Epidermal melanocyte (primary cell): ENCODE results near the gene SERHL2.
A peak's percentile ranks its signal among the peaks of the same experiment; 100 is the strongest.
"Not testable (repeated sequence)": the region's sequence is repeated elsewhere in the genome, so short reads cannot be mapped to it uniquely, and the experiment has no call there.

Experiments
- DNase-seq: peaks from one replicate; pipeline ENCODE4 v3.0.0; 2011; ENCODE audit warnings: low spot score; ENCODE audit not compliant: insufficient read length

SERHL2 gene

DNA sequence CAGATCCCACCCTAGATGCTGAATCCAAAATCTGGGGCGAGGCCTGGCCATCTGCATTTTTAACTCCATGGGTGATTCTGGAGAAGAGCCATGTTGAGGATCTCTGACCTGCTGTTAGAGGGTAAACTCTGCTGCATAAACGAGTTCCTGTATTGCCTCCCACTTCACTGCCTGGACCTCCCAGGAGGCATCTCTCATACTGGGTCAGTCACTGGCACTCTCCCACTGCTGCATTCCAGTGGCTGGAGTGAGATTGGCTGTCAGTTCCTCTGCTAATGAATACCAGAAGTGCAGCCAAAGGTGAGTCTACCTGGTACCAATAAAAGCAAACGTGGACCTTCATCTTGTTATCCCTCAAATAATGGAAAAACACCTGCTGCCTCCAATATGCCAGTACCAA, 50.6 kb downstream of the SERHL2 start:
- DNase-seq: no peak

DNA sequence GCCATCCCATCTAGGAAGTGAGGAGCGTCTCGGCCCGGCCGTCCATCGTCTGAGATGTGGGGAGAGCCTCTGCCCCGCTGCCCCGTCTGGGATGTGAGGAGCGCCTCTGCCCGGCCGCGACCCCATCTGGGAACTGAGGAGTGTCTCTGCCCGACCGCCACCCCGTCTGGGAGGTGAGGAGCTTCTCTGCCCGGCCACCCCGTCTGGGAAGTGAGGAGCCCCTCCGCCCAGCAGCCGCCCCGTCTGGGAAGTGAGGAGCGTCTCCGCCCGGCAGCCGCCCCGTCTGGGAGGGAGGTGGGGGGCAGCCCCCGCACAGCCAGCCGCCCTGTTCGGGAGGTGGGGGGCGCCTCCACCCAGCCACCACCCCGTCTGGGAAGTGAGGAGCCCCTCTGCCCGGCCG, 53.9 kb downstream of the SERHL2 start:
- DNase-seq: not testable (repeated sequence)

DNA sequence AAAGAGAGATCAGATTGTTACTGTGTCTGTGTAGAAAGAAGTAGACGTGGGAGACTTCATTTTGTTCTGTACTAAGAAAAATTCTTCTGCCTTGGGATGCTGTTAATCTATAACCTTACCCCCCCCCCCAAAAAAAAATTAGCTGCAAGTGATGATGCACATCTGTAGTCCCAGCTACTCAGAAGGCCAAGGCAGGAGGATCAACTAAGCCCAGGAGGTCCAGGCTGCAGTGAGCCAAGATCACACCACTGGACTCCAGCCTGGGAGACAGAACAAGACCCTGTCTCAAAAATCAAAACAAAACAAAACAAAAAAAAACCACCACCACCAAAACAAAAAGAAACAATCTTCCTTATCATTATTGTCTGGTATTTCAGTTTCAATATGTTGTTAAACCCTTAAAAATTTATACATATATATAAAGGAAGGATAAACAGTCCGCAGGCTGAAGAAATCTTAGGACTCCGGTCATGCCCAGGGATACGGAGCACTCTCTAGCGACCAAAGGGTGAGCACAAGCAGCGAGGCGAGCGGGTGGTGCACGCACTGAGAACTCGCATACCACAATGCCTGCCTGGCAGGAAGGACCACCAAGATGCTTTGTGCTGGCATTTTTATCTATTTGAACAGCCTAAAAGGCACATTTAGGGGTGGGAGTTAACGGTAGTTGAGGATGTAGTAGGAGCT, 54.5 kb downstream of the SERHL2 start:
- DNase-seq: no peak

DNA sequence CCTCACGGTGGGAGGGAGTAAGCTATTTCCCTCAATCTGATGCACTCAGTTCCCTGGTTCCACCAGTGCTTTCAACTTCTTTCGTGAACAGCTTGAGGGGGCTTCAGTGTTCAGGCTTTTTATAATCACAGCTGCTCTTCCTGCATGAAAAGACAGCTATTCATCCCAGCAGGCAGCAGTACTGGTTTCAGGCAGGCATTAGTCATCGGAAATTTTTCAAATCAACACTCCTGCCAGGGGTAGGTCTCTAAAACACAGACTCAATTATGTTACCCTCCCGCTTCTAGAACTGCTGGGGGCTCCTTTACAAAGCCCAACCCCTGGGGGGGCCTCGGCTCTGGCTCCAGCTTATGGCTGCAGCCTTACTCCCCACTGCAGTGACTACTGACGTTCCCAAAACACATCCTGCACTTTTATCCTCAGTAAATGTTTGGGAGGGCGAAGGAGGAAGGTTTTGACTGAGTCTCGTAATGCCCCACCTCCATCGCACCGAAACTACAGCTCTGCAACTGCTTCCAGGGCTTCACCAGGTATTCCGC, 55.1 kb downstream of the SERHL2 start:
- no peak for DNase-seq

DNA sequence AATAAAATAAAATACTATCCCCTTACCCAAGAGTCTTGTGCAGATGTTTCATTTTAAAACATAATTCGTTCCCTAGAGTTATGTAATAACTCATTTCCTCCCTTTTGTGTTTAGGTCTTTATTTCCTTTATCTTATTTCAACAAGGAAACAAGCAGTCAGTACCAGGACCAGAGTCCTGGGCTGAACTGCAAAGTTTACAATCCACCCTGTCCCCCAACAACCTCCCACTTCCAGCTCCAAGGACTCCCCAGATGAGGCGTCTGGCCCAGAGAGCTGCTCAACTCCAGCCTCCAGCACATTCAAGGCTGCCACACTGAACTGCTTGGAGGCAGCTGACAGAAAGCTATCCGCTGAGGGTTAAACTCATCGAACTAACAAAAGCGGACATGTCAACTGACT, 56.4 kb downstream of the SERHL2 start:
- no peak for DNase-seq

DNA sequence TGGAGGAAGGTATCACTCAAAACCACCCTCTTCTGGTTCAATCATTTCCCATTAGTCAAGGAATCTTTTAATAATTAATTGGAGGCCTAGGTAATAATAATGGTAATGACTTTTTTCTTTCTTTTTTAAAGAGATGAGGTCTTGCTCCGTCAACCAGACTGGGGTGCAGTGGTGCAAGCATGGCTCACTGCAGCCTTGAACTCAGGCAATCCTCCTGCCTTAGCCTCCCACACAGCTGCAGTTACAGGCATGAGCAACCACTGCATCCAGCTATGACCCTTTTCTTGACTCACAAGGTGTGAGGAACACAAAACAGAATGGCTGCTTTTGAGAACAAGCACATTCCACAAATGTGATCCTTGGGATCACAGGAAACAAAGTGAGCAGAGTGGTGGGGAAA, 57.3 kb downstream of the SERHL2 start:
- DNase-seq: no peak

DNA sequence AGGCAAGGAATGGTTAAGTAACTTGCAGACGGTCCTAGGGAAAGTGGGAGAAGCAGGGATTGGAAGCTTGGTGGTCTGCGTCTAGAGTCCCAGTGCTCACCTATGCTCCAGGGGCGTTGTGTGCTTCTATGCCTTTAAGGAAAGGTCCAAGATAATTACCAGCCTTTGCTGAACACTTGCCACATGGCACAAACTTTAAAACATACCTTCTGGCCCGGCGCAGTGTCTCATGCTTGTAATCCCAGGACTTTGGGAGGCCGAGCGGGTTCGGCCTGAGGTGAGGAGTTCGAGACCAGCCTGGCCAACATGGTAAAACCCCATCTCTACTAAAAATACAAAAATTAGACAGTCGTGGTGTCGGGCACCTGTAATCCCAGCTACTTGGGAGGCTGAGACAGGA, 58.6 kb downstream of the SERHL2 start:
- no peak for DNase-seq

DNA sequence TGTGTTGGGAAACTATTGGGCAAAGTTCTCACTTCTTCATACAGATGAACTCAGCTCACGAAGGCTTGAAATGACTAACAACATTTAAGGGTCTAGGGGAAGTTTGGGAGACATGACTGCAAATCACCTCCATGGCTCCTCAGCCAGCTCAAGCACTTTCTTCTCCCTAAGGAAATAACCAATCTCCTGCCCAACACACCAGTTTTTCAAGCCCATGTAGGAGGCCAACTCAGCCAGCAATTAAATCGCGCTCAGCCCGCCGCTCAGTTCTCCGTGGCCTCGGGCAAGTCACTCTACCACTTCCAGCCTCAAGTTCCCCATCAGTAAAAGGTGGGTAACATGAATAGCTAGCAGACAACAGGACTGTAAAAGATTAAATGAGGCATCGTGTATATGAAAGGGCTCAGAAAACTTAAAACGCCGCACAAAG, 60.1 kb downstream of the SERHL2 start:
- DNase-seq: no peak

DNA sequence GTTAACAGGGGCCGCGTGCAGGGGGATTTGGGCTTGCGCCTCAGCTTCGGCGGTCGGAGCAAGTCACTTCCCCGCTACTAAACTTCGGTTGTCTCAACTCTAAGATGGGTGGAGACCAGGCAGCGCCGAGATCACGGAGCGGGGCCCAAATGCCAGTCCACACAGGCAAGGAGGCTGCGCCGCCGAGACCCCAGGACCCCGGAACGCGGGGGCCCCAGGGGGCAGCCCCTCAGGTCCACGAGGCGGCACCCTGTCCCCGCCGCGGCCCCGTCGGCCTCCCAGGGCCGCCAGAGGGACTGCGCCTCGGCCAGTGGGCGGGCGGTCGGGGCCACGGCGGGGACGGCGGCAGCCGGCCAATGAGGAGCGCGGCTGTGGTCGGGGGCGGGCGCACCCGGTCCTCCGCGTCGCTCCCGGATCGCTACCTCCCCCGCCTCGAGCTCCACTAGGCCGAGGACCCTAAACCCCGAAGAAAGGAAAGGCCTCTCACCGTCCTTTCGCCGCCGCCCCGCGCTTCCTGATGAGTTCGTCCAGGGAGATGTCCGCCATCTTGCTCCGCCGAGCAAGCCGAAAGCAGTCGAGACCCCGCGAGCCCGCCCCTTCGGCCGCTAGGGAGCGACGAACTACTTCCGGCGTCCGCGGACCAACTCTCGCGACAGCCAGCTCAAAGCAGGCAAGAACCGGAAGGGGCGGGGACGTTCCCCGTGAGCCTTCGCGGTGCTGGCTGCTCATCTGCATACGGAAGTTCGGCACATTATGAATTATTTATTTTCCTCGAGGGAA, 60.7 kb downstream of the SERHL2 start, which contains the start of gene POLDIP3:
POLDIP3 (minus strand) TSS at position 572 of the 780 bp plus-strand sequence; CDS start at position 546, 26 bp downstream.
- peak; percentile 92 for DNase-seq

DNA sequence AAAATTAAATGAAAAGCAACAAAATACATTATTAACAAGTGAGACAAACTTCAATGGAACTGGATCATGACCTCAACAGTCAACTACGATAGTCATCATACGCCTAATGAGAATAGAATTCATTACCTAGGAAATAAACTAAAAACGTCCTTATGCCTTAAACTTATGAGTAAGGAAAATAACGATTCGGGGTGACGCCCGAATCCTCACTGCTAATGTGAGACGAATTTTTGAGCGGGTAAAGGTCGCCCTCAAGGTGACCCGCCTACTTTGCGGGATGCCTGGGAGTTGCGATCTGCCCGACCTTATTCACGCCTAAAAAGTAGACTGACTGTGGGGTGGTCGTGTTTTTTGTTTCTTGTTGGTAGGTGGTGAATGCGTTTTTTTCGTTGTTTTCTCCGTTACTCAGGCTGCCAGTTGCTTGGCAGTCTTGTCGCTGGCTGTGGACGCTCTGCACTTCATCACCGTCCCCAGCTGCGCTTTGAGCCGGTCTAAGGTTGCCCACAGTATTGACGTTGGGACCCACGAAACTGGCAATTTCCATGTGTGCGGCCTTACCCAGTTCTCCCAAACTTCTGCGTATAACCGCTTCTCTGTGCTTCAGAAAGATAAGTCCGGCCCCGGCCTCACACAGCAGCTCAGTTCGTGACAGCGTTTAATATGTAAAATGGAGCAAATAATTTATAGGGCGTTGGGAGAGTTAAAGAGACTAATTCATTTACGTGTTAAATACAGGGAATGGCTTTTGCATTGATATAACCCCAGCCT, 61.5 kb downstream of the SERHL2 start:
- DNase-seq: peak; percentile 73

DNA sequence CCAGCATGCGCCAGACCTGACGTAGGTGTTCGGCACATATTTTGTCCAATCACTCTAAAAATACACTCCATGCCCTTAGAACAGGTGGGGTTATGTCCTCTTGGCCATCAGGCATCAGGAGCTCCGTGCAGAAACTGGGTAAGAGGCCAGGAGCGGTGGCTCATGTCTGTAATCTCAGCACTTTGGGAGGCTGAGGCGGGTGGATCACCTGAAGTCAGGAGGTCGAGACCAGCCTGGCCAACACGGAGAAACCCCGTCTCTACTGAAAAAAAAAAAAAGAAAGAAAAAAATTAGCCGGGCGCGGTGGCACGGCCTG, 62.1 kb downstream of the SERHL2 start:
- DNase-seq: not testable (repeated sequence)

DNA sequence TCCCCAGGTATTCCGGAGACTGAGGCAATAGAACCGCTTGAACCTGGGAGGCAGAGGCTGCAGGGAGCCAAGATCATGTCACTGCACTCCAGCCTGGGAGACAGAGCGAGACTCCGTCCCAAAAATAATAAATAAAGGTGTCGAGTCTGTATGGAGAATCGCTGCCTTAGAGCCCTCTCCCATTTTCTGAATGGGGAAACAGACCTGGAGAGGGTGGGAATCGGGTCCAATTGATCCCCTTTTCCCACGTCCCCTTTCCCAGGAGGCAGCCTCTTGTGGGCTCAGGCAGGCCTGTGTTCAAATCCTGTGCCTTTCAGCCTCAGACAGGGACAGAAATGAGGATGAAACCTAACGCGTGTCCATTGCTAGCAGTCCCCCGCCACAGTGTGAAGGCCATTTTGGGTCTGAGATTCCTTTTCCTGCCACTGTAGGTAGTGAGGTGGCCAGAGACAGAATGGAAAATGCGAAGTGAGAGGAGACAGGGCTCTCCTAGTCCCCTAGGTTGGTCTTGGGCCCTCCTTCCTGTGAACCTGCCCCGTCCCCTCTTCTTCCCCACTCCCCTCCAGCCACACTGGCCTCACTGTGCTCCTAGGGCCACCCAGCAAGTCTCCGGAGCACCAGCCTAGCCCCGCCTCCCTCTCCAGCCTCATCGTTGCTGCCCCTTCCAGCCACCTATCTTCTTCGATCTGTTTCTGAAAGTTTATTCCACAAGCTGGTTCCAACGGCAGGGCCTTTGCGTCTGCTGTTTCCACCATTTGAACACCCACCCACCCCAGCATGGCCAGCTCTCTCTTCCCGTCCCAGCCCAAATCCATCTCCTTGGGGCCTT, 63.6 kb downstream of the SERHL2 start:
- DNase-seq: no peak

DNA sequence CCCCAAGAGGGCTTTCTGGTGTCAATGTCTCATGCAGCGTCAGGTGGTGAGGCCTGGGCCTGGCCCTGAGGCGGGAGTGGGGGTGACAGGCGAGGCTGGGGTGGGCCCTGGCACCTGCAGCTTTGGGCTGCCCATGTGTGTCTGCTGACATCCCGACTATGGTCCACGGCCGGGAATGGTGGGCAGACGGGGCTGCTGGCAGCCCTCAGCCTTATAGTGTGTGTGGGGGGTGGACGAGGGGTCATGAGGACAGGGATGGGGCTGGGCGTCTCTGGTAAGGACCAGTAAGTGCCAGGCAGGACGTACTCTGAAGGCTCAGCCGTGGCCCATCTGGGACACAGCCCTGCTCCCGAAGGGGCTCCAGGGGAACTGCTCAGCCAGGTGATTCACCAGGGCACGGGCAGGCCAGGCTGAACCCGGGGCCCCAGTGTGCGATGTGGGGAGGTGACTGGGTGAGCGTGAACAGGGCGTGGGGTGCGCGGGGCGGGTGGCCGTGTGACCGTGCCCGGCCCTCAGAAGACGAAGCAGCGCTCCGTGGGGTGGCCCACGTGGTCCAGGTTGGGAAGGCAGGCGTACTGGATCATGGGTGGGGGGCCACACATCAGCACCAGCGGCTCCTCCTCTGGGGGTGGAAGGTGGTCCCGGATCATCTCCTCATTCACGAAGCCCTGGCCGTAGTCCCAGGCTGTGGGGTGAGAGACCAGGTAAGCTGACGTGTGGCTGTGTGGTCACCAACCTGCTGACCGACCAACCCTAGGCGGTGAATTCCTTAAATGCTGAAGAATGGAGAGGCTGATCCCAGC, 65.7 kb downstream of the SERHL2 start:
- no peak for DNase-seq

DNA sequence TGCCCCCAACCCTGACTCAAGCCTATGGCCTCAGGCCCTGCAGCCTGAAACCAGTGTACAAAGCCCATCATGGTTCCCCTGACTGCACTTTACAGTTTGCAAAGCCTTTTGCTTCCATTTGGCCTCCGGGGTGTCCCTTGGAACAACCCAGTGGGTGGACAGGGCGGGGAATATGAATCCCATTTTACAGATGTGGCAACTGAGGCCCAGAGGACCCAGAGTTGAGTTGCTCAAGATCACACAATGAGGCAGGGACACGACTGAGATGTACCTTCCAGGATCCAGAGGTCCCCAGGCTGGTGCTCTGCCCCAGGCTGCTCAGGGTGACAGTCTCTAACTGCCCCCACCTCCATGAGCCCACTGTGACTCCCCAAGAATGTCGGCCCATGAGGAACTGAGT, 66.3 kb downstream of the SERHL2 start:
- no peak for DNase-seq

DNA sequence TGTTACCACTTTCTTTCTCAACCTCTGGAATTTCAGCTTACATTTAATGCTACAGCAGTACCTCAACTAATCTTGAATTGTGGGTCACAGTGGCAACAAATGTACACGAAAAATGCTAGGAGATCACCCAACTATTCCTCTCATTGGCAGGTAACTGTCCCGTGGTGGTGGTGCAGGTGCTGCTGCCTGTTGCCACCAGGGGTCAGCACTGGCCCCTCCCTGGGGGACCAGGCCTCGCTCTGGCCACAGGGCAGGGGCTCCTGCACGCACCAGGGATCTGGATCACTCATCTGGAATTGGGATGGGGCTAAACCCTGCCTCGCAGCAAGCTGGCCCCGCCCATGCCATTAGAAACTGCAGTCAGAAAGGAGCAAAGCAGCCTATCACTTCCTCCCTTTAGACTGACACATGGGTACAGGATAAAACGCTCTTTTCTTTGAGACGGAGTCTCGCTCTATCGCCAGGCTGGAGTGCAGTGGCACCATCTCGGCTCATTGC, 67.8 kb downstream of the SERHL2 start:
- DNase-seq: peak; percentile 79

DNA sequence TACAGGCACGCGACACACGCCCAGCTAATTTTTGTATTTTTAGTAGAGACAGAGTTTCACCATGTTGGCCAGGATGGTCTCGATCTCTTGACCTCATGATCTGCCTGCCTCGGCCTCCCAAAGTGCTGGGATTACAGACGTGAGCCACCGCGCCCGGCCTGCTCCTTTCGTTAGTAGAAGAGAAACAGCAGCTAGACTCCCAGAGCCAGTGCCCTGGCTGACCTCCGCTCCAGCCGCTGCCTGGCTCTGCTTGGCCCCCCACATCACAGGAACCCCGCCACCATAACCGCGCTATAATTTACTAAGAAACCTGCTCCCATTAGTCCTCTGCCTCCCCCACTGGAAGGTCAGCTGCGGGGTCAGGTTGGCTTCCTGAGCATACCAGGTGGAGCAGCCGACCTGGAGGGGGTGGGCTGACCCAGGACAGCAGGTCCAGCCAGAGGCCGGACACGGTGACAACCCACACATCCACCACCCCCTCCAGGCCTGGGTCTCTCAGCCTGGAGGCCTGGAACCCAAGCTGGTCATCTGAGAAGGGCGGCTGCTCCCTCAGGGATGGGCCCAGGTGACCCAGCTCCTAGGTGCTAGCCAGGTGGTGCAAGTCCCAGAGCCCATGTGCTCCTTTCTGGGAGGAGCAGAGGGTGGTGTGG, 68.4 kb downstream of the SERHL2 start:
- DNase-seq: no peak

DNA sequence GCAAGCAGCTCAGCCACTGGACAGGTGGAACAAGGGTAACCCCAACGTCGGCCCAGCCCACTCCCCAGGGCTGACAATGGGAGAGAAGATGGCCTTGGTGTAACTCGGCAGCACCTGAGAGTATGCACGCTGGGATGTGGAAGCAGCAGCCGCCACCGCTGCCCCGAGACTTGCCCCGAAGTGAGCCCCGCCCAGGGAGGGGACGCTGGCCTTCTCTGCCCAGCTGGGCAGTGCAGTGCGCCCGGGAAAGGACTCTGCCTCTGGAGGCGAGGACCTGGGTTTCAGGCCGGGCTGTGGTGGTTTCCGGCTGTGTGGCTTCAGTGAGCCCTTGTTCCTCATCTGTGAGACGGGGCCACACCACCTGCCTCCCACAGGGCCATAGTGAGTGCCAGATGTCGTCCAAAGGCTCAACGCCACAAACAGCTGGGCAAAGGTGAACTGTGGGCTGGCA, 69.6 kb downstream of the SERHL2 start:
- no peak for DNase-seq
